NCI-H187 (cell line): ENCODE results near the gene ACTR5.
"Not testable (repeated sequence)": the region's sequence is repeated elsewhere in the genome, so short reads cannot be mapped to it uniquely, and the experiment has no call there.

Source experiments
- DNase-seq, 2 experiments: peaks; one replicate each; lab custom pipeline; 2025; lab: John Stamatoyannopoulos, UW

The ACTR5 gene

DNA sequence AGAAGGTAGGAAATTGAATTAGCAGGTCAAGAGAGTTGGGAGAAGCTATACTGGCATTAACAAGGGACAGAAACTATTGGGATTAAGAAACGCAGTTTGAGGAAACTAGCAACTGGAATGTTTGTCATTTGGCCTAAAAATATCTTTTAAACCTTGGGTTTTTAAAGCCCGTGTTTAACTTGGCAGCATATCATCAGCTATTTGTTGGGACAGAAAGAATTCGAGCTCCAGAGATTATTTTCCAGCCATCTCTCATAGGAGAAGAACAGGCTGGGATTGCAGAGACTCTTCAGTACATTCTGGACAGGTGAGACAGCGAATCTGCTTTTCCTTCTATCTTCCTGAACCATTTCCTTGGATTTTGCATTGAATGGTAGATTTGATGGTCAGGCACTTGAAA lies 17.8 kb downstream of the ACTR5 start:
- DNase-seq, result no peak

GRCh38 chr20:38769376-38770295 lies 21.4 kb downstream of the ACTR5 start:
- DNase-seq, result no peak

DNA sequence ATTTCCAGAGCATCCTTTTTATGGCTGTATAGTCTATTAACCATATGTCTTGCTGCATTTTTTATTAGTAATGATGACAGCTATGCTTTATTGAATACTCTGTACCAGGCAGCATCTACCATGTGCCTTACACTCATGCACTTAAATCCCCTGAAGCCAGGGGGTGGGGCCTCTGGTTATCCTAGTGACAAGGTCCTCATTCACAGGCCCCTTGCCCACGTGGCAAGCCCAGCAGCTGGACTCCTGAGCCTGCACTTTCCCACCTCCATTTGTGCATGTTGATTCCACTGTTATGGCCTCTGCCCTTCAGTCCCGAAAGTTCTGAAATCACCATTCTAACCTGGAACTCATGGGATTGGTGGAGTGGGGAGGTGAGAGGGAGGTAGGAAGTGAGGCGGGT lies 22.3 kb downstream of the ACTR5 start:
- DNase-seq, result no peak

GRCh38 chr20:38770970-38771369 lies 22.7 kb downstream of the ACTR5 start:
- no peak for DNase-seq

DNA sequence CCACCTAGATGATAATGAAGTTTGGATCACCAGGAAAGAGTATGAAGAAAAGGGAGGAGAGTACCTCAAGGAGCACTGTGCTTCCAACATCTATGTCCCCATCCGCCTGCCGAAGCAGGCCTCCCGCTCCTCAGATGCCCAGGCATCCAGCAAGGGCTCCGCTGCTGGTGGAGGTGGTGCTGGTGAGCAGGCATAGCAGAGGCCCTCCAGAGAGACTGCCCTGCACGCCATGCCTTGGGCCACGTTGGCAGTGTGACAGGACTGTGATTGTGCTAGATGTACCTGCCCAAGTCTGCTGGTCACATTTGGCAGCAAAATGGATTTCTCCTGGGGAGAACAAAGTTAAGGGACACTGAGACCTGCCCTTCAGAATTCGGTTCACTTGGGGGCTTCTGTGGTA lies 23.4 kb downstream of the ACTR5 start:
- no peak for DNase-seq

DNA sequence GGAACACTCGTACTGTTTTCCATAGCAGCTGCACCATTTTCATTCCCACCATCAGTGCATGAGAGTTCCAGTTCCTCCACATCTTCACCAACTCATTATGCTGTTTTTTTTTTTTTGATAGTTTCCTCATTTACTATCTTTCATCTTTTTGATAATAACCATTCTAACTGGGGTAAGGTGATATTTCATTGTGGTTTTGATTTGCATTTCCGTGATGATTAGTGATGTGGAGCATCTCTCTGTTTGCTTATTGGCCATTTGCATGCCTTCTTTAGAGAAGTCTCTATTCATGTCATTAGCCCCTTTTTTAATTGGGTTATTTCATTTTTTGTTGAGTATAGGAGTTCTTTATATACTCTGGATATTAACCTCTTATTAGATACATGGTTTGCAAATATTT lies 25.9 kb downstream of the ACTR5 start:
- no peak for DNase-seq

- no peak for DNase-seq
These were observed 28.1 kb downstream of the ACTR5 start for GRCh38 chr20:38776363-38776762.

GRCh38 chr20:38779247-38780097 lies 31.2 kb downstream of the ACTR5 start:
- DNase-seq, result no peak

GRCh38 chr20:38782275-38782674 lies 34.0 kb downstream of the ACTR5 start:
- DNase-seq, result no peak

GRCh38 chr20:38787870-38788269 lies 39.6 kb downstream of the ACTR5 start:
- DNase-seq, result no peak

- DNase-seq, result no peak
These were observed 41.4 kb downstream of the ACTR5 start for GRCh38 chr20:38789503-38790199.

- no peak for DNase-seq
These were observed 42.2 kb downstream of the ACTR5 start for GRCh38 chr20:38790200-38791053.

GRCh38 chr20:38791291-38791690 lies 43.0 kb downstream of the ACTR5 start:
- no peak for DNase-seq

GRCh38 chr20:38791940-38792339 lies 43.7 kb downstream of the ACTR5 start:
- no peak for DNase-seq

DNA sequence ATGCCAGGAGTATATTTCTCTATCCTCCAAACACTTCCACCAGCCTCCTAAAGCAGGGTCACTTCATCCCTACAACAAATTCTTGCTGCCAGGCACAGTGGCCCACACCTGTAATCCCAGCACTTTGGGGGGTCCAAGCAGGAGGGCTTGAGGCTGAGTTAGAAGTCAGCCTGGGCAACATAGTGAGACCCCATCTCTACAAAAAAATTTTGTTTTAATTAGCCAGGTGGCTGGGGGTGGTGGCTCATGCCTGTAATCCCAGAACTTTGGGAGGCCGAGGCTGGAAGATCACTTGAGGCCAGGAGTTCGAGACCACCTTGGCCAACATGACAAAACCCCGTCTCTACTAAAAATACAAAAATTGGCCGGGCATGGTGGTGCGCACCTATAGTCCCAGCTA lies 45.8 kb downstream of the ACTR5 start:
- DNase-seq, result not testable (repeated sequence)

GRCh38 chr20:38798266-38798665 lies 50.0 kb downstream of the ACTR5 start:
- DNase-seq, result no peak

DNA sequence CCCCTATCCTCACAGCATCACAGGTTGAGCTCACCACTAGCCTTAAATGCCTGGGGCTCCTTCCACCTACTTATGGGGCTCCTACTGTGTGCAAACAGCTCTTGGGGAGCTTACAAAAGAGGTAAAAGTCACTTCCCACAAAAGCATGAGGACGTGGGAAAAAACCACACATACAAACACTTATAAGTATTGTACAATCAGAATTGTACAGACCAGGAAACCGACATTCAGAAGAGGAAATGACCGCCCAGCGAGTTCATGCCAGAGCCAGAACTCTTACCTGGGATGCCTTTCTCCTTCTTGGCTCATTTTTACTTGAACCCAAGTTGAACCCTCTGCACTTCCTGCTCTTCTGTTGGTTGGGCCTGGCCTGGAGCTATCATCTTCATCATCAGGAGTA lies 50.9 kb downstream of the ACTR5 start:
- no peak for DNase-seq

DNA sequence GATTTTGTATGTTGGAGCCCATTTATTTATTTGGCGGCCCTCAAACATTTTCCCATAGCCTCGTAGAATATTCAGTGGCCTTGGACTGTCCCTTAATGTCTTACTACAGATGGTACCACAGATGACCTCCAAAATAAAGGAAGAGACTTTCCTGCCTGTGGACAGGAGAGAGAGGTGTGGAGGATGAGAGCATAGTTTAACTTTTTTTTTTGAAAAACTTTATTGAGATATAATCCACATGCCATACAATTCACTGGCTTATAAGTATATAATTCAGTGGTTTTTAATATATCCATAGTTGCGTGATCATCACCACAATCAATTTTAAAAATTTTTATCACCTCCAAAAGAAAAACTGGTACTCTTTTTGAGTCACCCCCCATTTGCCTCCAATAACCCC lies 52.6 kb downstream of the ACTR5 start:
- DNase-seq, result no peak

DNA sequence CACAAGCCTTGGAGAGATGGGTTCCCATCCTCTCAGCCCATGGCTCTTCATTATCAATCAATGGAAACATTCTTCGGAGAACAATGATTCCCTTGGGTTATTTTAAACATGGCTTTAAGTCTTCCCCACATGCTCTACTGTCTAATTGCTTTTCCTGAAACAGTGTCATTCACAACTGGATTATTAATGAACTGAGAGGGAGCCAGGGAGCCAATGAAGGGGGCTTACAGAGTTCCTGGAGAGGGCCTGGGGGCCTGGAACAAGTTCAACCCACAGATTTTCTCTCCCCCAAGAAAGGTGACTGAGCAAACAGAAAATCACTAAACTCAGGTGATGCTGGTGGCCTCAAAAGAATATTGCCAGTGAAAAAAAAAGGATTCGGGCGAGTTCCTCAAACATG lies 56.0 kb downstream of the ACTR5 start:
- no peak for DNase-seq

- no peak for DNase-seq
These were observed 56.6 kb downstream of the ACTR5 start for GRCh38 chr20:38804682-38805501.
